Activated CD4-positive, alpha-beta T cell treated with anti-CD3 and anti-CD28 coated beads, Interleukin-10, Interleukin-2, amounts not matched to agents 100 ng/mL and 50 ng/mL, durations not matched to agents 16 hours and 8 hours (primary cell): Measurements from ENCODE around the gene PC.
A peak's percentile ranks its signal among the peaks of the same experiment; 100 is the strongest.

Experiments used
- DNase-seq: peaks from one replicate; pipeline ENCODE4 v3.0.0-alpha.2; 2020

Gene PC

GRCh38 chr11:66951135-66951534 lies 7.0 kb downstream of the PC start:
- DNase-seq: no peak

GRCh38 chr11:66950112-66950535 lies 8.1 kb downstream of the PC start:
- DNase-seq: peak; percentile 42

- DNase-seq: no peak
Measured at GRCh38 chr11:66938582-66939135, 19.5 kb downstream of the PC start.

DNA sequence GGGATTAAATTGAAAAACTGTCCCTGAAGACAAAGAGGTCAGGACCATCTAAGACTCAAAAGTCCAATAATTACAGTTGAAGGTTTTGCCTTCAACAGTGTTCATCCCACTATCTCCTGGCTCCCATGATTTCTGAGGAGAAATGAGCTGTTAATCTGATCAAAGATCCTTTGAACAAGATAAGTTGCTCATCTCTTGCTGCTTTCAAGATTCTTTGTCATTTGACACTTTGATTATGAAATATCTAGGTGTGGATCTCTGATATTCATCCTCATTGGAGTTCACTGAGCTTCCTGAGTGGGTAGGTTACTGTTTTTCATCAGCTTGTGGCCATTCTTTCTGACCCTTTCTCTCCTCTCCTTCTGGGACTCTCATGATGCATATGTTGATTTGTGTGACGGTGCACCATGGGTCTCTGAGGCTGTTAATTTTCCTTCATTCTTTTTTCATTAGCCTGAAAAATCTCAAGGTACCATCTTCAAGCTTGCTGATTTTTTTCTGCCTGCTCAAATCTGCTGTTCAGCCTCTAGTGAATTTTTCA lies 20.9 kb downstream of the PC start:
- DNase-seq: no peak

- DNase-seq: no peak
Measured at GRCh38 chr11:66936311-66936711, 21.9 kb downstream of the PC start.

GRCh38 chr11:66934950-66935779 lies 23.0 kb downstream of the PC start:
- no peak for DNase-seq

GRCh38 chr11:66933531-66933930 lies 24.7 kb downstream of the PC start:
- no peak for DNase-seq

DNA sequence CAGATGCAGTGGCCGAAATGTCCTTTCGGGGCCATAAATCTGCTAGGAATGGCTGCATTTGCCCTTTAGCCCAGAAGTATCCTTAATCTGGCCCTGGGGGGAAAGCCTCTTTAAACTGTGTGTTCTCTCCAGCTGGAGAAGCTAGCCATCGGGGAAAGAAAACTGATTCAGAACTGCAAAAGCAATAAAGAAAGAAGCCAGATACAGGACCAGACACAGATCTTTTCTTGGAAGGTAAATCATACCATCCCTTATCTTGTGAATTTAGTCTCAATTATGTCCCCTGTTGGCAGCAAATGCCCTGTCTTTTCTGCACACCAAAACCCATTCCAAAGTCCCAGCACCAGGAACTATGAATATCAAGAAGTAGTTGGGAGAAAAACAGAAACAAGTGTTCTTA lies 25.6 kb downstream of the PC start:
- DNase-seq: no peak

DNA sequence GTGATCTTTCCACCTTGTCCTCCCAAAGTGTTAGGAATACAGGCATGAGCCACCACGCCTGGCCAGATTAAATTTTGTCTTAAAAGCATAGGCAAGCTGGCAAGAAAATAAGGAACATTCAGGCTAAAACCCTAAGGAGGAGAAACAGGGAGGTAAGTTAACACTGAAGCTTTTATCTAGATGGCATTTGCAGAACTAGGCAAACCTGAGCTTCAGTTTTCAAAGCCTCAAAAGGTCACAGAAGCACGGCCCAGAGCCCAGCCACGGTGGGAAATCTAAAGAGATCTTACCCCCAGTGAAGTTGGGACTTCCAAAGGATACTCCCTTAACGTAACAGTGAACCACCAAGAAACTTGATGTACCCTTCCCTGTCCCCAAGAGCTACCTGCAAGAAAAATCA lies 28.4 kb downstream of the PC start:
- no peak for DNase-seq

DNA sequence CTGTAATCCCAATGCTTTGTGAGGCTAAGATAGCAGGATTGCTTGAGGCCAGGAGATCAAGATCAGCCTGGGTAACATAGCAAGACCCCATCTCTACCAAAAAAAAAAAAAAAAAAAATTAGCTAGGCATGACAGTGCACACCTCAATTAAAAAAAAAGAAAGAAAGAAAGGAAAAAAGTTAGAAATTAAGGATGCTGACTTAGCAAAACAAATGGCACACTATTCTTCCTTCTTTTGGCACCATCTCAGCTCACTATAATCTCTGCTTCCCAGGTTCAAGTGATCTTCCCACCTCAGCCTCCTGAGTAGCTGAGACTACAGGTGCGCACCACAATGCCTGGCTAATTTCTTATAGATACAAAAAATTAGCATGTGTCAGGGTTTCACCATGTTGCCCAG lies 33.9 kb downstream of the PC start:
- no peak for DNase-seq

DNA sequence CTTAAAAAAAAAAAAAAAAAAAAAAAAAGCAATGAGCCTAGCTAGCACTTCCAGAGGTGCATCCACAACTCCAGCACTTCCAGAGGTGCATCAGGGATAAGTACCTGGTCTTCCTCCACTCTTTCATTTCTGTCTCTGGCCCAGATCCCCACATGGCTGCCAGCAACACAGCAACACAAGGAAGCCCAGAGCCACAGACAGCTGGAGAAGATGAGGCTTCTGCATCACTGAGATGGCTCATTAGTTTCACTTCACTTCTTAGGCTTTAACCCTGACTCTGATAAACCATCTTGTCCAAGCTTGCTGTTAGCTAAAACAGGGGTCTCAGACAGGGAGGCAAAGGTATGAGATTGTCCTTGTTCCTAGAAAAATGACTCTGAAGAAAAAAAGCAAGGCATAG lies 35.6 kb downstream of the PC start:
- DNase-seq: no peak

GRCh38 chr11:66920978-66921784 lies 37.0 kb downstream of the PC start:
- DNase-seq: no peak

DNA sequence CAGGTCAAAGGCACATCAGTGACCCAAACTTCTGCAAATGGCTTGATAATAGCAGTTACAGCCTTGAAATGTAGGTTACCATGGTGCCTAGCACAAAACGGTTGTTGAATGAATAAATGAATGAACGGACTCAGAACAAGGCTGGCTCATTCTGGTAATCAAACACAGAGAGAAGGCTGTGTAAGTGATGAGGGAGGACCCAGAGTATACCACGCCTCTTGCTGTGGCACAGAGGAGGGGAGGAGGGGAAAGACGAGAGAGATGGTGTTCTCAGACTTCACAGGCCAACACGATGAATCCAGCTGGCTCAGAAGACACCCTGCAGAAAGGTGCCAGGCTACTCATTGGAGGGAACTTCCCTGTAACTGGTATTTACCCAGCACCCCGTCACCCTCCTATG lies 38.3 kb downstream of the PC start:
- DNase-seq: no peak

- no peak for DNase-seq
Measured at GRCh38 chr11:66918741-66919140, 39.4 kb downstream of the PC start.

GRCh38 chr11:66915866-66916265 lies 42.3 kb downstream of the PC start:
- DNase-seq: no peak

- DNase-seq: no peak
Measured at GRCh38 chr11:66915046-66915832, 42.9 kb downstream of the PC start.

- no peak for DNase-seq
Measured at GRCh38 chr11:66914505-66914904, 43.7 kb downstream of the PC start.

GRCh38 chr11:66912911-66913310 lies 45.3 kb downstream of the PC start:
- DNase-seq: no peak

DNA sequence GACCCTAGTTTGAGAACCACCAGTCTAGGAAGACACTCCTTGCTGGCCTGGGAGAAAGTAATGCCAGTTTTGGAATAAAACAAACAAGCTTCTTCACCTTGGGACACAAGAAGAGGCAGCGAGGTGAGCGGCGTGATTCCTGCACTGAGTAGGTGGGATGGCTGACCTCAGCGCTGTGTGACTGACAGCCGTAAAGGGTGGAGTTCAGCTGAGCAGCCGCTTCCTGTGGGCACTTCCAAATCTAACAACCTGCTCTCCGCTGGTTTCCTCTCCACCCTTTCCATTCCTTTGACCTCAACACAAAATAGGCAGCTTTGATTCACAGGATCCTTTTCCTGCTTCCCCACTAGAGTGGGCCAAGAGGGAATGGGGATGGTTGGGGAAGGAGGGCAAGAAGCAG lies 45.8 kb downstream of the PC start:
- DNase-seq: no peak

DNA sequence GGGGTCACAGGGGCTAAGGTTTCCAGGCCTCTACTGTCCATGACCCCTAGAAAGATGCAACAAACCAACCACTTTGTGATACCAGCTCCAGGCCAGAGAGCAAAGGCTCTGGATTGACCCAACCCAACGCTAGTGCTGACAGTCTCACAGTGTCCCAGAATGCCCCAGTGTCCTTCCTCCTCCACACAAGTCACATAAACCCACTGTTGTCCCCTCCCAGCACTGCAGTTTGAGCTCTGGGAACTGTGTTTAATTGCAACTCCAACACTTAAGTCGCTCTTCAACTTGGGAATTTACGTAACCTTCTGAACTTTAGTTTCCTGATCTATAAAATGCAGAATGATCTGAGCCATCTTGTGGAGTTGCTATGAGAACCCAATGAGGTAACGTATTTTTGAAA lies 47.5 kb downstream of the PC start:
- no peak for DNase-seq

DNA sequence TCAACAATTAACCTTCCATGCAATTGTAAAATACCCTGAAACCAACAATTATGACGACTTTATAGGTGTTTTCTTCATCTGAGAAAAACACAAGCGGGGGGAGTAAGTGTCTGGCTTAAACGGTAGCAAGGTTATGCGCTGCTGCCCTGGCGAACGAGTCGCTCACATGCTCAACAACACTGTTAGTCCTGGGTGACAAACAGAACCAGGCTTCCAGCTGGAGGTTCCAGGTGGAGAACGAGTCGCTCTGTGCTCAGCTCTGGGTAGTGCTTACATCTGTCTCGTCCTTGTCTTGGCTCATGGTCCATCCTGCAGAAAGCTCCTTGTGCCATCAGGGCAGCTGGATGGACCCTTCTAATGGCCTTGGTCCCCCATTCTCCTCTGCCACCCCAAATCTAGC lies 48.2 kb downstream of the PC start:
- no peak for DNase-seq

DNA sequence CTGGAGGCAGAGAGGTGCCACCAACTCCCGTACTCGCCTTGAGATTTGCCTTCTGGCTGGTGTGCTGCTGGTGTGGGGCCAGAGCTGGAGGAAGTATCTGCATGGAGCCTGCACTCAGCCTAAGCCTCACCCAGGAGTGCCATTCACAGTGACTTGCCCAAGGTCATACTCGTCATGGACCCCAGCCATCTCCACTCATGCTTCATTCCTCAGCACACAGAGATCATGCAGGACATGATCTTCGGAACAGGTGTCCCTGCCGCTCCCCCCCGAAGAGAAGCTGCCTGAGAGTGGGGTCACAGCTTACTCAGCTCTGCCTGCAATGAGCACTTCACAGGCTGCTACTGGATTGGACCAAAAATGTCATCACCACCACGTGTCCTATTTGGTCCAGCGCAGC lies 49.0 kb downstream of the PC start:
- no peak for DNase-seq
